ENCODE data around the gene HOXD13.

The HOXD13 gene

GRCh38 chr2:176121190-176122051 lies 28.9 kb downstream of the HOXD13 start:
- no peak for DNase-seq

- no peak for DNase-seq
Observed at GRCh38 chr2:176122052-176122682, 29.6 kb downstream of the HOXD13 start.

GRCh38 chr2:176122683-176123410 lies 30.3 kb downstream of the HOXD13 start, which contains the start of gene HOXD9:
Gene HOXD9, plus strand, starts transcription at chr2:176122719. Its CDS starts 50 bp downstream, at chr2:176122769.
- peak; percentile 33 for DNase-seq

GRCh38 chr2:176123411-176124109 lies 31.0 kb downstream of the HOXD13 start:
- DNase-seq: no peak

- no peak for DNase-seq
Observed at GRCh38 chr2:176124110-176124946, 31.8 kb downstream of the HOXD13 start.

- DNase-seq: no peak
Observed at GRCh38 chr2:176124947-176125771, 32.6 kb downstream of the HOXD13 start.

- DNase-seq: no peak
Observed at GRCh38 chr2:176125772-176126054, 33.2 kb downstream of the HOXD13 start.

GRCh38 chr2:176126929-176127773 lies 34.6 kb downstream of the HOXD13 start:
- peak; percentile 58 for DNase-seq

- DNase-seq: no peak
Observed at GRCh38 chr2:176127774-176128072, 35.2 kb downstream of the HOXD13 start.

- DNase-seq: no peak
Observed at GRCh38 chr2:176128172-176128981, 35.9 kb downstream of the HOXD13 start.

- DNase-seq: peak; percentile 76
Observed at GRCh38 chr2:176128982-176129796, 36.7 kb downstream of the HOXD13 start, which contains the start of gene HOXD8. Gene HOXD8, plus strand, starts transcription at chr2:176129705. Its CDS starts 662 bp downstream, at chr2:176130367.

GRCh38 chr2:176129813-176130146 lies 37.3 kb downstream of the HOXD13 start:
- peak; percentile 65 for DNase-seq

GRCh38 chr2:176130147-176130956 lies 37.8 kb downstream of the HOXD13 start:
- peak; percentile 48 for DNase-seq

- no peak for DNase-seq
Observed at GRCh38 chr2:176130957-176131847, 38.7 kb downstream of the HOXD13 start.

GRCh38 chr2:176131848-176132158 lies 39.3 kb downstream of the HOXD13 start:
- no peak for DNase-seq

GRCh38 chr2:176132205-176133171 lies 40.0 kb downstream of the HOXD13 start:
- no peak for DNase-seq

All from NCI-H1436 (cell line).